GM12872 (cell line): ENCODE results near the gene PDE8A.

ENCODE experiments used
- CTCF ChIP-seq: IDR thresholded peaks from 3 replicates; pipeline ENCODE4 v1.5.1; 2011; ENCODE audit warnings: low read depth, mild to moderate bottlenecking, low read length, moderate library complexity; ENCODE audit not compliant: insufficient read depth

The PDE8A gene

GRCh38 chr15:85045615-85046014 lies 64.0 kb downstream of the PDE8A start:
- no peak for TF ChIP-seq CTCF

- TF ChIP-seq CTCF = no peak
Measured at GRCh38 chr15:85047271-85047948, 65.8 kb downstream of the PDE8A start.

- no peak for TF ChIP-seq CTCF
Measured at GRCh38 chr15:85048430-85048829, 66.8 kb downstream of the PDE8A start.

- no peak for TF ChIP-seq CTCF
Measured at GRCh38 chr15:85049805-85050204, 68.1 kb downstream of the PDE8A start.

GRCh38 chr15:85059734-85060133 lies 78.1 kb downstream of the PDE8A start:
- no peak for TF ChIP-seq CTCF

GRCh38 chr15:85062560-85062959 lies 80.9 kb downstream of the PDE8A start:
- no peak for TF ChIP-seq CTCF

GRCh38 chr15:85063088-85063487 lies 81.4 kb downstream of the PDE8A start:
- TF ChIP-seq CTCF = no peak
